ENCODE measurements around the gene ZBTB21. TPM values are rescaled to one million over a fixed set of nuclear protein-coding genes. Genes with fewer than 3 reads are reported as not detected.
"Not testable (repeated sequence)": the region's sequence is repeated elsewhere in the genome, so short reads cannot be mapped to it uniquely, and the experiment has no call there.

ZBTB21 gene
- polyA plus RNA-seq, 3 donors: 4.7 to 7.2 (median 6.3) TPM

GRCh38 chr21:41997657-41998056 is 12.5 kb downstream of the ZBTB21 start:
- no peak for DNase-seq
- peaks cover 0 to 2% (median 2%) of the 10 kb centered on the region in 3 donors for H3K27me3 Mint-ChIP-seq (ENCODE audit: low read depth in 3 of 3)
- H3K4me1 Mint-ChIP-seq: peaks cover 2% of the 10 kb centered on the region
- 100% methylated on average over 1 of the region's 1 CpG for WGBS (ENCODE audit: insufficient coverage)
- H3K27ac Mint-ChIP-seq: no peak overlapping the region
- H3K9ac ChIP-seq (ENCODE audit: insufficient read depth, low read length, poor library complexity, severe bottlenecking): no peak overlapping the region
- H3K4me3 Mint-ChIP-seq: no peak overlapping the region
- no peak overlapping the region for H2AFZ ChIP-seq (ENCODE audit: insufficient read depth, low read depth, low read length, poor library complexity, severe bottlenecking)
- no peaks in the 10 kb centered on the region for H3K27me3 ChIP-seq (ENCODE audit: control insufficient read depth in 2 of 2, insufficient read depth in 2 of 2, low read length in 2 of 2)
- no peaks in the 10 kb centered on the region for H3K79me2 ChIP-seq (ENCODE audit: insufficient read depth, low read length)
- H3K4me2 ChIP-seq (replicated peaks; ENCODE audit: extremely low read depth, low read length, poor library complexity, severe bottlenecking): no peak overlapping the region
- H3K4me1 ChIP-seq (ENCODE audit: control insufficient read depth in 1 of 2, insufficient read depth in 2 of 2, low read length in 2 of 2): no peaks in the 10 kb centered on the region
- H3K9me3 ChIP-seq (replicated peaks in 1 of 2; ENCODE audit: control insufficient read depth in 1 of 2, insufficient read depth in 1 of 2, low read length in 2 of 2): peaks cover 0 to 13% of the 10 kb centered on the region in 2 donors
- TF ChIP-seq CTCF (IDR thresholded peaks at IDR 0.05): no peak
- peaks cover 62 to 71% of the 10 kb centered on the region in 2 donors for H3K36me3 Mint-ChIP-seq
- peaks cover 25 to 81% of the 10 kb centered on the region in 2 donors for H3K36me3 ChIP-seq (replicated peaks in 1 of 2; ENCODE audit: control insufficient read depth in 1 of 2, insufficient read depth in 2 of 2, low read length in 2 of 2)
- H3K27ac ChIP-seq (ENCODE audit: low read depth in 1 of 2, low read length in 2 of 2): no peak overlapping the region
- no peak overlapping the region for H3K4me3 ChIP-seq (replicated peaks in 1 of 3; ENCODE audit: low read depth in 2 of 3, low read length in 3 of 3)
- intact Hi-C loops (cut with micrococcal nuclease): no loop called here
- H3K9me3 Mint-ChIP-seq: peaks cover 0 to 10% (median 2%) of the 10 kb centered on the region in 7 donors
- peaks cover 27% of the 10 kb centered on the region for H4K20me1 ChIP-seq (ENCODE audit: insufficient read depth, low read length)

- Mint-ChIP-seq H3K27me3 (ENCODE audit: low read depth in 3 of 3) (peaks cover 0 to 2% (median 0%) of the 10 kb centered on the region in 3 donors), H3K27ac (no peak overlapping the region), H3K4me1 (peaks cover 2% of the 10 kb centered on the region), H3K36me3 (peaks cover 67 to 70% of the 10 kb centered on the region in 2 donors), H3K4me3 (no peak overlapping the region), H3K9me3 (peaks cover 0 to 10% (median 2%) of the 10 kb centered on the region in 7 donors)
- DNase-seq: no peak
- intact Hi-C loops (cut with micrococcal nuclease): no loop called here
- no peak for TF ChIP-seq CTCF (IDR thresholded peaks at IDR 0.05)
- WGBS (ENCODE audit: insufficient coverage): 93% methylated on average over 2 of the region's 3 CpGs
- no peaks in the 10 kb centered on the region for H3K79me2 ChIP-seq (ENCODE audit: insufficient read depth, low read length)
- peaks cover 0 to 13% of the 10 kb centered on the region in 2 donors for H3K9me3 ChIP-seq (replicated peaks in 1 of 2; ENCODE audit: control insufficient read depth in 1 of 2, insufficient read depth in 1 of 2, low read length in 2 of 2)
- H3K4me3 ChIP-seq (replicated peaks in 1 of 3; ENCODE audit: low read depth in 2 of 3, low read length in 3 of 3): no peak overlapping the region
- no peak overlapping the region for H3K4me2 ChIP-seq (replicated peaks; ENCODE audit: extremely low read depth, low read length, poor library complexity, severe bottlenecking)
- H3K4me1 ChIP-seq (ENCODE audit: control insufficient read depth in 1 of 2, insufficient read depth in 2 of 2, low read length in 2 of 2): no peaks in the 10 kb centered on the region
- no peak overlapping the region for H3K9ac ChIP-seq (ENCODE audit: insufficient read depth, low read length, poor library complexity, severe bottlenecking)
- peaks cover 17% of the 10 kb centered on the region for H4K20me1 ChIP-seq (ENCODE audit: insufficient read depth, low read length)
- no peak overlapping the region for H2AFZ ChIP-seq (ENCODE audit: insufficient read depth, low read depth, low read length, poor library complexity, severe bottlenecking)
- H3K27me3 ChIP-seq (ENCODE audit: control insufficient read depth in 2 of 2, insufficient read depth in 2 of 2, low read length in 2 of 2): no peaks in the 10 kb centered on the region
- peaks cover 35 to 83% of the 10 kb centered on the region in 2 donors for H3K36me3 ChIP-seq (replicated peaks in 1 of 2; ENCODE audit: control insufficient read depth in 1 of 2, insufficient read depth in 2 of 2, low read length in 2 of 2)
- H3K27ac ChIP-seq (ENCODE audit: low read depth in 1 of 2, low read length in 2 of 2): no peak overlapping the region
Observed at GRCh38 chr21:41995577-41995976, 14.6 kb downstream of the ZBTB21 start.

DNA sequence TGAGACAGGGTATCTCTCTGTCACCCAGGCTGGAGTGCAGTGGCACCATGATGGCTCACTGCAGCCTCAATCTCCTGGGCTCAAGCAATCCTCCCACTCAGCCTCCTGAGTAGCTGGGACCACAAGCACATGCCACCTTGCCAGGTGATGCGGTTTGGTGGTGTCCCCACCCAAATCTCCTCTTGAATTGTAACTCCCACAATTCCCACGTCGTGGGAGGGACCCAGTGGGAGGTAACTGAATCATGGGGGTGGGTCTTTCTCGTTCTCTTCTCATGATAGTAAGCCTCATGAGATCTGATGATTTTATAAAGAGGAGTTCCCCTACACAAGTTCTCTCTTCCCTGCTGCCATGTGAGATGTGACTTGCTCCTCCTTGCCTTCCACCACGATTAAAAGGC is 15.5 kb downstream of the ZBTB21 start:
- peaks cover 64 to 65% of the 10 kb centered on the region in 2 donors for H3K36me3 Mint-ChIP-seq
- DNase-seq; H3K27ac ChIP-seq (ENCODE audit: low read depth in 1 of 2, low read length in 2 of 2); intact Hi-C loops (cut with micrococcal nuclease); H3K4me2 ChIP-seq (replicated peaks; ENCODE audit: extremely low read depth, low read length, poor library complexity, severe bottlenecking); H3K4me3 ChIP-seq (replicated peaks in 1 of 3; ENCODE audit: low read depth in 2 of 3, low read length in 3 of 3); H3K4me1 ChIP-seq (ENCODE audit: control insufficient read depth in 1 of 2, insufficient read depth in 2 of 2, low read length in 2 of 2); H3K4me1 Mint-ChIP-seq; H3K79me2 ChIP-seq (ENCODE audit: insufficient read depth, low read length); H3K27ac Mint-ChIP-seq; H2AFZ ChIP-seq (ENCODE audit: insufficient read depth, low read depth, low read length, poor library complexity, severe bottlenecking); H3K4me3 Mint-ChIP-seq; H3K9ac ChIP-seq (ENCODE audit: insufficient read depth, low read length, poor library complexity, severe bottlenecking); H3K27me3 Mint-ChIP-seq (ENCODE audit: low read depth in 3 of 3); H3K27me3 ChIP-seq (ENCODE audit: control insufficient read depth in 2 of 2, insufficient read depth in 2 of 2, low read length in 2 of 2); H3K9me3 Mint-ChIP-seq: not testable (repeated sequence)
- no CpG with 5 or more reads among the region's 5 CpGs for WGBS (ENCODE audit: insufficient coverage)
- Histone ChIP-seq H3K9me3 (replicated peaks in 1 of 2; ENCODE audit: control insufficient read depth in 1 of 2, insufficient read depth in 1 of 2, low read length in 2 of 2) (peaks cover 0 to 13% of the 10 kb centered on the region in 2 donors), H4K20me1 (ENCODE audit: insufficient read depth, low read length) (peaks cover 10% of the 10 kb centered on the region), H3K36me3 (replicated peaks in 1 of 2; ENCODE audit: control insufficient read depth in 1 of 2, insufficient read depth in 2 of 2, low read length in 2 of 2) (peaks cover 35 to 85% of the 10 kb centered on the region in 2 donors)

All from CD14-positive monocyte (primary cell).